H9 (cell line): ENCODE data around the gene TGM4. TPM values are rescaled to one million over a fixed set of nuclear protein-coding genes. Genes with fewer than 3 reads are reported as not detected.

Experiments used
- DNase-seq: peaks from one replicate; pipeline ENCODE4 v3.0.0-alpha.2; 2017
- H2AFZ ChIP-seq: one replicate; pipeline ENCODE4 v1.6.1; 2013; ENCODE audit warnings: mild to moderate bottlenecking, low read length, control low read depth, moderate library complexity
- H2AK5ac ChIP-seq: 2 replicates; pipeline ENCODE4 v1.6.1; 2013; ENCODE audit warnings: low read length, control low read depth, mixed read lengths; ENCODE audit not compliant: insufficient read length
- H2BK120ac ChIP-seq: one replicate; pipeline ENCODE4 v1.6.1; 2013; ENCODE audit warnings: low read depth, mild to moderate bottlenecking, low read length, control low read depth, inconsistent platforms; ENCODE audit not compliant: poor library complexity, severe bottlenecking
- H2BK12ac ChIP-seq: 2 replicates; pipeline ENCODE4 v1.6.1; 2013; ENCODE audit warnings: low read length, control low read depth, mixed read lengths, low read depth; ENCODE audit not compliant: insufficient read length
- H2BK15ac ChIP-seq: 2 replicates; pipeline ENCODE4 v1.6.1; 2013; ENCODE audit warnings: low read depth, low read length, control low read depth
- H2BK20ac ChIP-seq: one replicate; pipeline ENCODE4 v1.6.1; 2013; ENCODE audit warnings: low read depth, mild to moderate bottlenecking, low read length, control low read depth, inconsistent platforms; ENCODE audit not compliant: poor library complexity, severe bottlenecking
- H2BK5ac ChIP-seq: 2 replicates; pipeline ENCODE4 v1.6.1; 2013; ENCODE audit warnings: low read length, control low read depth, mixed read lengths; ENCODE audit not compliant: insufficient read length
- H3K14ac ChIP-seq: 2 replicates; pipeline ENCODE4 v1.6.1; 2013; ENCODE audit warnings: low read length, control low read depth; ENCODE audit not compliant: insufficient read depth
- H3K18ac ChIP-seq: 2 replicates; pipeline ENCODE4 v1.6.1; 2013; ENCODE audit warnings: low read depth, mild to moderate bottlenecking, mixed read lengths, low read length, control low read depth; ENCODE audit not compliant: insufficient read length
- H3K23ac ChIP-seq: 2 replicates; pipeline ENCODE4 v1.6.1; 2013; ENCODE audit warnings: low read length, control low read depth, mixed read lengths, low read depth; ENCODE audit not compliant: insufficient read length
- H3K23me2 ChIP-seq: 2 replicates; pipeline ENCODE4 v1.6.1; 2013; ENCODE audit warnings: low read depth, mild to moderate bottlenecking, mixed read lengths, low read length, control low read depth; ENCODE audit not compliant: insufficient read length, poor library complexity, severe bottlenecking
- H3K27ac ChIP-seq: 2 replicates; pipeline ENCODE4 v1.5.1; 2013; ENCODE audit warnings: low read length, control low read depth, mixed read lengths, low read depth; ENCODE audit not compliant: insufficient read length
- H3K27me3 ChIP-seq: 2 replicates; pipeline ENCODE4 v1.6.1; 2013; ENCODE audit warnings: low read length, control low read depth, inconsistent platforms; ENCODE audit not compliant: insufficient read depth
- H3K4ac ChIP-seq: 2 replicates; pipeline ENCODE4 v1.6.1; 2013; ENCODE audit warnings: low read depth, mild to moderate bottlenecking, control low read depth, inconsistent platforms, low read length, moderate library complexity
- H3K4me1 ChIP-seq: 2 replicates; pipeline ENCODE4 v1.6.1; 2013; ENCODE audit warnings: low read length, control low read depth, inconsistent platforms; ENCODE audit not compliant: insufficient read depth
- H3K4me2 ChIP-seq: 2 replicates; pipeline ENCODE4 v1.6.1; 2013; ENCODE audit warnings: low read length, control low read depth, mixed read lengths; ENCODE audit not compliant: insufficient read length, insufficient read depth
- H3K56ac ChIP-seq: 2 replicates; pipeline ENCODE4 v1.6.1; 2013; ENCODE audit warnings: low read depth, mild to moderate bottlenecking, mixed read lengths, low read length, control low read depth; ENCODE audit not compliant: insufficient read length
- H3K79me1 ChIP-seq: 2 replicates; pipeline ENCODE4 v1.6.1; 2013; ENCODE audit warnings: low read depth, mild to moderate bottlenecking, moderate library complexity, low read length, control low read depth, inconsistent platforms; ENCODE audit not compliant: insufficient read depth, poor library complexity, severe bottlenecking
- H3K79me2 ChIP-seq: 2 replicates; pipeline ENCODE4 v1.6.1; 2013; ENCODE audit warnings: low read length, control low read depth, inconsistent platforms; ENCODE audit not compliant: insufficient read depth
- H3K9ac ChIP-seq: 2 replicates; pipeline ENCODE4 v1.6.1; 2013; ENCODE audit warnings: low read length, control low read depth, mixed read lengths; ENCODE audit not compliant: insufficient read length; ENCODE audit errors: extremely low read depth
- H3K9me3 ChIP-seq: one replicate; pipeline ENCODE4 v1.6.1; 2013; ENCODE audit warnings: low read depth, low read length, inconsistent platforms; ENCODE audit not compliant: control insufficient read depth
- H3T11ph ChIP-seq: one replicate; pipeline ENCODE4 v1.6.1; 2013; ENCODE audit warnings: mild to moderate bottlenecking, low read length, control low read depth, inconsistent platforms
- H4K20me1 ChIP-seq: one replicate; pipeline ENCODE4 v1.6.1; 2013; ENCODE audit not compliant: control insufficient read depth, insufficient read length, insufficient read depth
- H4K5ac ChIP-seq: 2 replicates; pipeline ENCODE4 v1.6.1; 2013; ENCODE audit warnings: low read depth, mild to moderate bottlenecking, mixed read lengths, low read length, control low read depth; ENCODE audit not compliant: insufficient read length
- H4K8ac ChIP-seq: replicated peaks from 2 replicates; pipeline ENCODE4 v1.6.1; 2013; ENCODE audit warnings: low read length, control low read depth, mixed read lengths, low read depth; ENCODE audit not compliant: insufficient read length
- H4K91ac ChIP-seq: 2 replicates; pipeline ENCODE4 v1.6.1; 2013; ENCODE audit warnings: low read depth, mild to moderate bottlenecking, moderate library complexity, mixed read lengths, low read length, control low read depth; ENCODE audit not compliant: insufficient read length
- H3K27ac Mint-ChIP-seq, 3 experiments: 2 replicates in 2 of 3; 3 replicates in 1 of 3; pipeline ENCODE4 v1.8.0; 2020 to 2021; ENCODE audit warnings: mixed read lengths in 3 of 3, mild to moderate bottlenecking in 1 of 3, moderate library complexity in 1 of 3
- H3K27me3 Mint-ChIP-seq: 2 replicates; pipeline ENCODE4 v1.8.0; 2021; ENCODE audit warnings: low read depth, mild to moderate bottlenecking, moderate library complexity, mixed read lengths
- H3K36me3 Mint-ChIP-seq, 3 experiments: 2 replicates in 2 of 3; 3 replicates in 1 of 3; pipeline ENCODE4 v1.8.0; 2020 to 2021; ENCODE audit warnings: low read depth in 3 of 3, mixed read lengths in 3 of 3; ENCODE audit not compliant: insufficient read depth in 1 of 3
- H3K4me1 Mint-ChIP-seq, 2 experiments: 2 replicates each; pipeline ENCODE4 v1.8.0; 2020; ENCODE audit warnings: mixed read lengths in 2 of 2
- H3K4me3 Mint-ChIP-seq, 2 experiments: 2 replicates in 1 of 2; 3 replicates in 1 of 2; pipeline ENCODE4 v1.8.0; 2020 to 2021; ENCODE audit warnings: mild to moderate bottlenecking in 2 of 2, mixed read lengths in 2 of 2, moderate library complexity in 1 of 2
- H3K9me3 Mint-ChIP-seq, 2 experiments: 2 replicates in 1 of 2; 3 replicates in 1 of 2; pipeline ENCODE4 v1.8.0; 2020; ENCODE audit warnings: mild to moderate bottlenecking in 2 of 2, mixed read lengths in 2 of 2, moderate library complexity in 1 of 2
- WGBS: extraction: QIAGEN DNeasy Blood & Tissue Kit; methylation state at CpG from one replicate; pipeline ENCODE4 v1.1.7; 2013; ENCODE audit warnings: missing lambda C conversion rate, low lambda C conversion rate, mixed read lengths; ENCODE audit not compliant: insufficient read length; ENCODE audit errors: extremely low coverage; 5-methylcytosine and 5-hydroxymethylcytosine counted together
- total RNA-seq: library from RNA; stranded (reverse); gene quantifications from 2 replicates; pipeline ENCODE4 v1.2.1, GENCODE V29; 2021
- TF ChIP-seq, protein P1 (sequence below): fragments of 200-600 bp; sonication (generic); conservative IDR thresholded peaks from 3 replicates; pipeline ENCODE4 v1.8.0; 2021; ENCODE audit warnings: antibody characterized with exemption, mild to moderate bottlenecking

The TGM4 gene
- total RNA-seq, 1 experiment from 2014 or later, result not detected

DNA sequence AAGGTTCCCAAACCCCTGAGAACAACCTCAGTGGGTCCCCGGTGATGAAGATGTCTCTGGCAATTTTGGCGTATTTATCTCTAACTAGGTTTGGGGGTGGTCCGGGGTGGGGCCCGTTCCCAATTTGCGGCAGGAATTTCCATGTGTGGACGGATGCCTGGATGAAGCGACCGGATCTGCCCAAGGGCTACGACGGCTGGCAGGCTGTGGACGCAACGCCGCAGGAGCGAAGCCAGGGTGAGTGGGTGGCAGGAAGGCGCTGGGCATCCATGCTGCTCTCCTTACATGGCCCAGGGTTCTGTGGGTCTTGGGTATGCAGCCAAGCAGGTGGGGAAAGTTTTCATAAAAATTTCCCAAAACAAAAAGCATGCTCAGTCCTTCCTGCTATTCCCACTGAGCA is 29.3 kb downstream of the TGM4 start:
- Histone ChIP-seq H3K4ac (no peak overlapping the region), H3K23ac (no peak overlapping the region), H3K79me2 (no peaks in the 10 kb centered on the region), H2BK15ac (no peak overlapping the region), H3K18ac (no peak overlapping the region), H2BK5ac (no peak overlapping the region), H4K5ac (no peak overlapping the region), H3K27me3 (no peaks in the 10 kb centered on the region), H3K79me1 (no peaks in the 10 kb centered on the region), H2AFZ (no peak overlapping the region), H2AK5ac (no peak overlapping the region), H4K91ac (no peak overlapping the region), H2BK120ac (no peak overlapping the region), H3T11ph (no peak overlapping the region), H3K4me1 (no peaks in the 10 kb centered on the region), H3K23me2 (no peaks in the 10 kb centered on the region), H2BK12ac (no peak overlapping the region), H2BK20ac (no peak overlapping the region), H3K9me3 (peaks cover 7% of the 10 kb centered on the region), H3K27ac (no peak overlapping the region), H3K9ac (no peak overlapping the region), H3K4me2 (no peak overlapping the region), H3K14ac (no peak overlapping the region), H4K20me1 (no peaks in the 10 kb centered on the region), H4K8ac (no peak overlapping the region), H3K56ac (no peak overlapping the region)
- no peak overlapping the region for H3K4me3 Mint-ChIP-seq
- H3K4me1 Mint-ChIP-seq, result peaks cover 19 to 20% of the 10 kb centered on the region in 2 experiments
- H3K27ac Mint-ChIP-seq, result no peak overlapping the region
- no peaks in the 10 kb centered on the region for H3K36me3 Mint-ChIP-seq
- no peaks in the 10 kb centered on the region for H3K9me3 Mint-ChIP-seq
- WGBS, result no CpG with 5 or more reads among the region's 15 CpGs
- H3K27me3 Mint-ChIP-seq, result peaks cover 8% of the 10 kb centered on the region
- TF ChIP-seq, protein P1, sequence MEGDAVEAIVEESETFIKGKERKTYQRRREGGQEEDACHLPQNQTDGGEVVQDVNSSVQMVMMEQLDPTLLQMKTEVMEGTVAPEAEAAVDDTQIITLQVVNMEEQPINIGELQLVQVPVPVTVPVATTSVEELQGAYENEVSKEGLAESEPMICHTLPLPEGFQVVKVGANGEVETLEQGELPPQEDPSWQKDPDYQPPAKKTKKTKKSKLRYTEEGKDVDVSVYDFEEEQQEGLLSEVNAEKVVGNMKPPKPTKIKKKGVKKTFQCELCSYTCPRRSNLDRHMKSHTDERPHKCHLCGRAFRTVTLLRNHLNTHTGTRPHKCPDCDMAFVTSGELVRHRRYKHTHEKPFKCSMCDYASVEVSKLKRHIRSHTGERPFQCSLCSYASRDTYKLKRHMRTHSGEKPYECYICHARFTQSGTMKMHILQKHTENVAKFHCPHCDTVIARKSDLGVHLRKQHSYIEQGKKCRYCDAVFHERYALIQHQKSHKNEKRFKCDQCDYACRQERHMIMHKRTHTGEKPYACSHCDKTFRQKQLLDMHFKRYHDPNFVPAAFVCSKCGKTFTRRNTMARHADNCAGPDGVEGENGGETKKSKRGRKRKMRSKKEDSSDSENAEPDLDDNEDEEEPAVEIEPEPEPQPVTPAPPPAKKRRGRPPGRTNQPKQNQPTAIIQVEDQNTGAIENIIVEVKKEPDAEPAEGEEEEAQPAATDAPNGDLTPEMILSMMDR, result no peak
- no peak for DNase-seq
